Neural cell (in vitro differentiated cells): Measurements from ENCODE around the gene CFAP43. TPM values are rescaled to one million over a fixed set of nuclear protein-coding genes. Genes with fewer than 3 reads are reported as not detected.

Source experiments
- H2AFZ ChIP-seq: fragments of 200-600, 300-800 bp; sonication (generic), shearing (Covaris generic); 2 replicates; pipeline ENCODE4 v1.6.0; 2014; ENCODE audit warnings: low read depth, mild to moderate bottlenecking, antibody characterized with exemption, low read length, moderate library complexity
- H3F3A ChIP-seq: fragments of 200-600 bp; shearing (Covaris generic); 2 replicates; pipeline ENCODE4 v1.6.1; 2016; ENCODE audit warnings: mild to moderate bottlenecking, moderate library complexity, mixed read lengths, antibody characterized with exemption, low read length; ENCODE audit not compliant: insufficient read depth, poor library complexity, severe bottlenecking
- H3K27ac ChIP-seq: fragments of 200-600, 300-800 bp; sonication (generic), shearing (Covaris generic); 2 replicates; pipeline ENCODE4 v1.5.1; 2014; ENCODE audit warnings: mild to moderate bottlenecking, low read length, moderate library complexity
- H3K27me3 ChIP-seq: fragments of 300-800, 200-600 bp; sonication (generic), shearing (Covaris generic); 2 replicates; pipeline ENCODE4 v1.6.0; 2014; ENCODE audit warnings: mild to moderate bottlenecking, low read depth, low read length, moderate library complexity; ENCODE audit not compliant: insufficient read depth
- H3K36me3 ChIP-seq: fragments of 300-800, 200-600 bp; sonication (generic), shearing (Covaris generic); 2 replicates; pipeline ENCODE4 v1.5.1; 2014; ENCODE audit warnings: mild to moderate bottlenecking, antibody characterized with exemption, low read length, moderate library complexity; ENCODE audit not compliant: insufficient read depth
- H3K4me2 ChIP-seq: fragments of 300-800, 200-600 bp; sonication (generic), shearing (Covaris generic); 2 replicates; pipeline ENCODE4 v1.6.0; 2014; ENCODE audit warnings: mild to moderate bottlenecking, low read length
- H3K4me3 ChIP-seq: fragments of 300-800, 200-600 bp; sonication (generic), shearing (Covaris generic); 2 replicates; pipeline ENCODE4 v1.5.1; 2014; ENCODE audit warnings: mild to moderate bottlenecking, low read length, moderate library complexity
- H3K79me2 ChIP-seq: fragments of 200-600 bp; shearing (Covaris generic); replicated peaks from 2 replicates; pipeline ENCODE4 v1.6.0; 2014; ENCODE audit warnings: mild to moderate bottlenecking, low read length, moderate library complexity; ENCODE audit not compliant: insufficient read depth
- H3K9ac ChIP-seq: fragments of 300-800, 200-600 bp; sonication (generic), shearing (Covaris generic); 2 replicates; pipeline ENCODE4 v1.6.1; 2016; ENCODE audit warnings: mild to moderate bottlenecking, low read length, mixed read lengths
- H3K9me2 ChIP-seq: fragments of 200-600 bp; shearing (Covaris generic); 2 replicates; pipeline ENCODE4 v1.6.1; 2016; ENCODE audit warnings: mild to moderate bottlenecking, low read length, mixed read lengths; ENCODE audit not compliant: insufficient read depth
- H3K9me3 ChIP-seq: fragments of 200-600, 300-800 bp; sonication (generic), shearing (Covaris generic); 2 replicates; pipeline ENCODE4 v1.6.1; 2016; ENCODE audit warnings: mild to moderate bottlenecking, mixed run types, low read length, moderate library complexity, mixed read lengths
- H4K20me1 ChIP-seq: fragments of 200-600 bp; shearing (Covaris generic); 2 replicates; pipeline ENCODE4 v1.6.1; 2016; ENCODE audit warnings: mild to moderate bottlenecking, mixed run types; ENCODE audit not compliant: insufficient read depth
- EP300 ChIP-seq: fragments of 450-650 bp; conservative IDR thresholded peaks from 2 replicates; pipeline ENCODE4 v1.6.1; 2014; ENCODE audit warnings: antibody characterized with exemption, mild to moderate bottlenecking, moderate library complexity; ENCODE audit not compliant: poor library complexity, severe bottlenecking
- EZH2 ChIP-seq: fragments of 200-600, 300-800 bp; shearing (Covaris generic), sonication (generic); IDR thresholded peaks from 2 replicates; pipeline ENCODE4 v1.6.1; 2014; ENCODE audit warnings: antibody characterized with exemption, low read length, borderline replicate concordance, mild to moderate bottlenecking; ENCODE audit not compliant: insufficient read depth, poor library complexity, severe bottlenecking
- MXI1 ChIP-seq: fragments of 450-650 bp; conservative IDR thresholded peaks from 2 replicates; pipeline ENCODE4 v1.6.1; 2014; ENCODE audit warnings: antibody characterized with exemption, mild to moderate bottlenecking; ENCODE audit not compliant: poor library complexity, severe bottlenecking
- POLR2AphosphoS5 ChIP-seq: IDR thresholded peaks from 2 replicates; pipeline ENCODE4 v1.6.1; 2012
- RAD21 ChIP-seq: fragments of 450-650 bp; conservative IDR thresholded peaks from 2 replicates; pipeline ENCODE4 v1.6.1; 2014; ENCODE audit warnings: antibody characterized with exemption, mild to moderate bottlenecking, moderate library complexity
- REST ChIP-seq: IDR thresholded peaks from 2 replicates; pipeline ENCODE4 v1.6.1; 2012; ENCODE audit warnings: borderline replicate concordance
- SMC3 ChIP-seq: fragments of 450-650 bp; conservative IDR thresholded peaks from 2 replicates; pipeline ENCODE4 v1.6.1; 2014; ENCODE audit warnings: antibody characterized with exemption, mild to moderate bottlenecking, moderate library complexity; ENCODE audit not compliant: poor library complexity
- TAF1 ChIP-seq: IDR thresholded peaks from 2 replicates; pipeline ENCODE4 v1.6.1; 2012; ENCODE audit warnings: low read depth
- polyA plus RNA-seq: library from polyadenylated mRNA; depleted of rRNA; stranded (reverse); fragments of >200 nt; gene quantifications from 2 replicates; pipeline ENCODE4 v1.2.3, GENCODE V29; 2014
- TF ChIP-seq, protein P1 (sequence below): fragments of 450-650 bp; IDR thresholded peaks from 2 replicates; pipeline ENCODE4 v1.5.1; 2014; ENCODE audit warnings: antibody characterized with exemption, mild to moderate bottlenecking, moderate library complexity; ENCODE audit not compliant: poor library complexity, severe bottlenecking

The CFAP43 gene
- polyA plus RNA-seq, 1 donor from 2014 or later, result 5.0 TPM

- H3K36me3 ChIP-seq, result no peaks in the 10 kb centered on the region
- TF ChIP-seq POLR2AphosphoS5 (no peak), TAF1 (no peak), RAD21 (no peak), MXI1 (no peak), EP300 (no peak), REST (no peak), SMC3 (no peak), EZH2 (no peak)
- TF ChIP-seq, protein P1, sequence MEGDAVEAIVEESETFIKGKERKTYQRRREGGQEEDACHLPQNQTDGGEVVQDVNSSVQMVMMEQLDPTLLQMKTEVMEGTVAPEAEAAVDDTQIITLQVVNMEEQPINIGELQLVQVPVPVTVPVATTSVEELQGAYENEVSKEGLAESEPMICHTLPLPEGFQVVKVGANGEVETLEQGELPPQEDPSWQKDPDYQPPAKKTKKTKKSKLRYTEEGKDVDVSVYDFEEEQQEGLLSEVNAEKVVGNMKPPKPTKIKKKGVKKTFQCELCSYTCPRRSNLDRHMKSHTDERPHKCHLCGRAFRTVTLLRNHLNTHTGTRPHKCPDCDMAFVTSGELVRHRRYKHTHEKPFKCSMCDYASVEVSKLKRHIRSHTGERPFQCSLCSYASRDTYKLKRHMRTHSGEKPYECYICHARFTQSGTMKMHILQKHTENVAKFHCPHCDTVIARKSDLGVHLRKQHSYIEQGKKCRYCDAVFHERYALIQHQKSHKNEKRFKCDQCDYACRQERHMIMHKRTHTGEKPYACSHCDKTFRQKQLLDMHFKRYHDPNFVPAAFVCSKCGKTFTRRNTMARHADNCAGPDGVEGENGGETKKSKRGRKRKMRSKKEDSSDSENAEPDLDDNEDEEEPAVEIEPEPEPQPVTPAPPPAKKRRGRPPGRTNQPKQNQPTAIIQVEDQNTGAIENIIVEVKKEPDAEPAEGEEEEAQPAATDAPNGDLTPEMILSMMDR, result no peak
- no peak overlapping the region for H3K27ac ChIP-seq
- H3K4me3 ChIP-seq, result no peak overlapping the region
- H3K79me2 ChIP-seq, result no peaks in the 10 kb centered on the region
- H3K9me3 ChIP-seq, result no peaks in the 10 kb centered on the region
- H3K27me3 ChIP-seq, result no peaks in the 10 kb centered on the region
- H4K20me1 ChIP-seq, result no peaks in the 10 kb centered on the region
- no peak overlapping the region for H3K9ac ChIP-seq
- H2AFZ ChIP-seq, result no peak overlapping the region
- H3K9me2 ChIP-seq, result no peaks in the 10 kb centered on the region
- H3K4me2 ChIP-seq, result no peak overlapping the region
- H3F3A ChIP-seq, result no peaks in the 10 kb centered on the region
Measured at GRCh38 chr10:104223304-104223703, 8.9 kb downstream of the CFAP43 start.

DNA sequence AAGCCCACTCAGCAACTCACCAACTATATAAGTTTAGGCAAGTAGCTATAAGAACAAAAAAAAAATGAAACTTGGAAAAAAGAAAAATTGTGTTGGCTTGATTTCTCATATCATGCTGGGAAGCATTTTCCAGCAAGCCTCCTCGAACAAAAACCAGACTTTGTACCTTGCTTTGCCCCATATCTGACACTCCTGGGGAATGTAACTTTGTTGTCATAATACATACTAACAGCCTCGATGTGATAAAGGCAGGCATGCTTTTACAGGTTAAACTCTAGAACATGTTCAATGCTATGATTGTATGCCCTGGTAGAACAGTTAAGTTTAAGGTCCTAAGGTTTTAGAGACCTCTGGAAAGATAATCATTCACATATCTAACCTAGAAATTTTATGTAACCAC, 11.6 kb downstream of the CFAP43 start:
- Histone ChIP-seq H2AFZ (no peak overlapping the region), H3K4me2 (no peak overlapping the region), H3K9me3 (no peaks in the 10 kb centered on the region), H3F3A (no peaks in the 10 kb centered on the region), H3K79me2 (no peaks in the 10 kb centered on the region), H4K20me1 (no peaks in the 10 kb centered on the region), H3K9me2 (no peaks in the 10 kb centered on the region), H3K27me3 (no peaks in the 10 kb centered on the region), H3K9ac (no peak overlapping the region), H3K27ac (no peak overlapping the region), H3K4me3 (no peak overlapping the region), H3K36me3 (no peaks in the 10 kb centered on the region)
- TF ChIP-seq REST, result no peak
- no peak for TF ChIP-seq EP300
- no peak for TF ChIP-seq TAF1
- no peak for TF ChIP-seq EZH2
- no peak for TF ChIP-seq MXI1
- no peak for TF ChIP-seq POLR2AphosphoS5
- no peak for TF ChIP-seq RAD21
- TF ChIP-seq, protein P1, result no peak
- TF ChIP-seq SMC3, result no peak
